Middle frontal gyrus (tissue), 1 donor: ENCODE data around the gene DCBLD1.

Experiments used
- DNase-seq: peaks from one replicate; pipeline ENCODE4 v3.0.0-alpha.2; 2015; ENCODE audit warnings: low spot score; ENCODE audit errors: extremely low spot score

DCBLD1 gene

GRCh38 chr6:117525607-117526006 lies 43.1 kb downstream of the DCBLD1 start:
- DNase-seq: no peak

- DNase-seq: no peak
These were observed 48.2 kb downstream of the DCBLD1 start for GRCh38 chr6:117530467-117531242.

- no peak for DNase-seq
These were observed 48.9 kb downstream of the DCBLD1 start for GRCh38 chr6:117531346-117531745.

- no peak for DNase-seq
These were observed 49.6 kb downstream of the DCBLD1 start for GRCh38 chr6:117531809-117532725.

DNA sequence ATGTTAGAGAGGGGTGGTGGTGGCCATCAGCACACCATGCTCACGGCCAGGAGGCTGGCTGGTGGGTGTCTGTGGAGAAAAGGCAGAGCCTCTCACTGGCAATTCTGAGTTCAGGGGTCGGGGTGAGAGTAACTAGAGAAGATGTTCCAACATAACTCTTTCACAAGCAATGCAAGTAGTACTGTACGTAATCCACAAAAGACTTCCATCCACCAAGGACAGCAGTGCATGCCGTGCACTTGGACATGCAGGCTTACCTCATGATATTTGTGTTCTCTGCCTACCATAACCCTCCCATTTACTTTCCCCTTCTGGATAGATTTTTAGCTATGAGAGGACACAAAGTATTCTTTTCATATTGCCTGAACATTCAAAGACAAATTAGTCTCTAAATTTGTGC lies 51.3 kb downstream of the DCBLD1 start:
- DNase-seq: no peak

- no peak for DNase-seq
These were observed 52.5 kb downstream of the DCBLD1 start for GRCh38 chr6:117534974-117535373.

DNA sequence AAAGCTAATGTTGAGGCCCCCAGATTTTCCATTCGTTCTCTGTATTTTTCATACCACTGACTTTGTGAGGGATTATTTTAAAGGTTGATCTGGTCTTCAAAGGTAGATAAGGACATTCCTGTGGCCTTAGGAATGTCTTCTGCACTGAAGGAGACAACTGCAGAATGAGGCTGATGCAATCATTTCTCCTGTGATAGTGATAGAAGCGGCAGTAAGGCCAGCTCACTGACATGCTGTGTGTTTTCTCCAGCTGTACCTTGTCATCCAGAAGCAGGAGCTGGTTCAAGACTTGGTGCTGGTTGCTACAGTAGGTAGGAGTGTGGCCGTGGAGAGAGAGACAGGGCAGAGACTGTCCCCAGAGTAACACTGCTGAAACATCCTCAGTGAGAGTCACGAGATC lies 53.8 kb downstream of the DCBLD1 start:
- DNase-seq: no peak

- no peak for DNase-seq
These were observed 56.1 kb downstream of the DCBLD1 start for GRCh38 chr6:117538615-117539014.

DNA sequence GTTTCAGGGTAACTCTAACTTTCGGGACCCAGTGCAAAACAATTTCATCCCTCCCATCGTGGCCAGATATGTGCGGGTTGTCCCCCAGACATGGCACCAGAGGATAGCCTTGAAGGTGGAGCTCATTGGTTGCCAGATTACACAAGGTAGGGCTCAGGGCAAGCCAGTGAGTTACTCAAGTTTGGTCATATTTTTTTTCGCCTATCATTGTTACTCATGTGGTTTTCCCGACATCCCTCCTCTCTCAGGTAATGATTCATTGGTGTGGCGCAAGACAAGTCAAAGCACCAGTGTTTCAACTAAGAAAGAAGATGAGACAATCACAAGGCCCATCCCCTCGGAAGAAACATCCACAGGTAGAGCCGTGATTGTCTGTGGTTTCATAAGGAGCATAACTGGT lies 58.2 kb downstream of the DCBLD1 start:
- DNase-seq: no peak

DNA sequence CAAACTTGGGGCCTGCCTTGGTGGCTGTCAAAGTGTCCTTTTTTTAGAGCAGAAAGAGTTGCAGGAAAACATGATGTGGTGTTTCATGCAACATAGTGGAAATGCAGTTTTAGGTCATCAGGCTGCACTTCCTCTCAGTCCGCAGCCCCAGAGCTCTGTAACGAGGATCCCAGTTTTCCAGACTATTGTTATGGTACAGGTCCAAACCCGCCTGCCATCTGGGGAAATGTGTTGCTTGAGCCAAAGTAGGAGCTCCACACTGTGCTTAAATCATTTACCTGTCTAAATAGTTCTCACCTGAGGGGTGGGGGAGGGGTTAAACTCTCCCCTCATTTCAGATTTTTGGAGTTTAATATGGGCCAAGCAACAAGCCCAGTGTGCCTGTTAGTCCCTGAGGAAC lies 60.0 kb downstream of the DCBLD1 start:
- no peak for DNase-seq

- no peak for DNase-seq
These were observed 62.2 kb downstream of the DCBLD1 start for GRCh38 chr6:117544716-117545115.

DNA sequence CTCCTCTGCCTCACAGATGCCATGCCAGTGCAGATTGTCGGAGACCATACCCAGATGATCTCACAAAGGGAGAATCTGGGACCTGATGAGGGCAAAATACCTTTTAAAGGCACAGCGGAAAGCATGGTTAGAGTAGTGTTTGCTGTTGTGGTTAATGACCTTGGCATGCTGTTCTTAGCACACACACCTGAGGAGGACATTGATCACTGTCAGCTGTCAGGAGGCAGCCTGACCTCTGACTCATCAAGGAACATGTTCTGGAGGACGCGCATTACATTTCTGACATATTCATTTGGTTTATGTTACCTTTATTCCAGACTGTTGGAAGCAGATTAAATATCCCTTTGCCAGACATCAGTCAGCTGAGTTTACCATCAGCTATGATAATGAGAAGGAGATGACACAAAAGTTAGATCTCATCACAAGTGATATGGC lies 62.7 kb downstream of the DCBLD1 start:
- no peak for DNase-seq

- no peak for DNase-seq
These were observed 64.2 kb downstream of the DCBLD1 start for GRCh38 chr6:117546674-117547073.

DNA sequence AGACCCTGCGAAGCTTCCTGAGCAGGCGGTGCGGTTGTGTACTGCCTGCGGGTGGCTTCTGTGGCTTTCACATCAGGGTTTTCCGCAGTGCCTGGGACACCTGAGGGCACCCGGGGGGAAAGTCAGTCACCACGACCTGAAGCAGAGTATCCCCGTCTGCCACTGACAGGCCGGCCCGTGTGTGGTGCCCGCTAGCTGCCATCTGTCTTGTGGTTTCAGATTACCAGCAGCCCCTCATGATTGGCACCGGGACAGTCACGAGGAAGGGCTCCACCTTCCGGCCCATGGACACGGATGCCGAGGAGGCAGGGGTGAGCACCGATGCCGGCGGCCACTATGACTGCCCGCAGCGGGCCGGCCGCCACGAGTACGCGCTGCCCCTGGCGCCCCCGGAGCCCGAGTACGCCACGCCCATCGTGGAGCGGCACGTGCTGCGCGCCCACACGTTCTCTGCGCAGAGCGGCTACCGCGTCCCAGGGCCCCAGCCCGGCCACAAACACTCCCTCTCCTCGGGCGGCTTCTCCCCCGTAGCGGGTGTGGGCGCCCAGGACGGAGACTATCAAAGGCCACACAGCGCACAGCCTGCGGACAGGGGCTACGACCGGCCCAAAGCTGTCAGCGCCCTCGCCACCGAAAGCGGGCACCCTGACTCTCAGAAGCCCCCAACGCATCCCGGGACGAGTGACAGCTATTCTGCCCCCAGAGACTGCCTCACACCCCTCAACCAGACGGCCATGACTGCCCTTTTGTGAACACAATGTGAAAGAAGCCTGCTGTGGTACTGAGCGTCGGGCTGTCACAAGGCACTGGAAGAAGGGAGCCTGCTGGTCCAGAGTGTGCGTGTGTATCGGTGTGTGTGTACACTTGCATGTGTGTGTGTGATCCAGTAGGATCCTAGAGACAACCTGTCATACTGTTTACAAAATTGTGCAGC lies 65.5 kb downstream of the DCBLD1 start:
- DNase-seq: no peak

- no peak for DNase-seq
These were observed 66.4 kb downstream of the DCBLD1 start for GRCh38 chr6:117548797-117549301.

DNA sequence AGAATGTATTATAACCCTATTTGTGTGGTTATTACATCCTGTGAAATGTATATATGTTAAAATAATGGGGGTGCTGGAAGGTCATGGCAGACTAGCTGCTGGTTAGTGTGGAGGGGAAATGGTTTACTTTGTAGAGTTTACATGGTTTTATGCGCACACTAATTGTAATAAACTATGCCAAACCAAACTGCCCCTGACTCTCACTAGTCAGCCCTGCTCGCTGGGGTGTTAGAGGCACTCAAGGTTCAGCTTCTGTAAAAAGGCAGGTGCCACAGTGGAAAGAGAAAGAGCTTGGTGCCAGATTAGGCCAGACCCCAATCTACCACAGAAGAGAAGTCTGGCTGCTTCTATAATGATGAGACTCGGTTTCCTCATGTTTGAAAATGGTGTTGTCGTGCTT lies 67.1 kb downstream of the DCBLD1 start:
- no peak for DNase-seq

DNA sequence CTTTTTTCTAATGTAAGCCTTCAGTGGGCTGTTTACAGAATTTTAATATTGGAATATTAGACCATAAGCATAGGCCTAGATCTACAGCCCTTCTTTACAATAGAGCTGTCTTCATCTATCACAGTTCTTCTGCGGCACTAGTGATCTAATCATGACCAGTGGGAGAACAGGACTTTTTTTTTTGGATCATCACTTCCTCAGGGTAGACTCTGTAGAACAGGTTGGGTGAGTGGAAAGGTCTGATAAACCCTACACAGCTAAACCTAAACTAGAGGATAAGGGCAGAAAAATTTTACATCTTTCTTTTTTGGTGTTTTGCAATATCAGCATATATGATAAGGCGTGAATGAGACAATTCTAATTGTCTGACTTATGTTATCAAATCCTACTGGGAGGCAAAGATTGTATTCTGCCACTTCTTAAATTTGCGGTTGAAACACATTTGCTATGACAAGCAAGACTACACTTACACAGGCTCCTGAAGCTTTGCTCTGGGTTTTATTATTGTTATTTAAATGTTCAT lies 67.7 kb downstream of the DCBLD1 start:
- DNase-seq: no peak

DNA sequence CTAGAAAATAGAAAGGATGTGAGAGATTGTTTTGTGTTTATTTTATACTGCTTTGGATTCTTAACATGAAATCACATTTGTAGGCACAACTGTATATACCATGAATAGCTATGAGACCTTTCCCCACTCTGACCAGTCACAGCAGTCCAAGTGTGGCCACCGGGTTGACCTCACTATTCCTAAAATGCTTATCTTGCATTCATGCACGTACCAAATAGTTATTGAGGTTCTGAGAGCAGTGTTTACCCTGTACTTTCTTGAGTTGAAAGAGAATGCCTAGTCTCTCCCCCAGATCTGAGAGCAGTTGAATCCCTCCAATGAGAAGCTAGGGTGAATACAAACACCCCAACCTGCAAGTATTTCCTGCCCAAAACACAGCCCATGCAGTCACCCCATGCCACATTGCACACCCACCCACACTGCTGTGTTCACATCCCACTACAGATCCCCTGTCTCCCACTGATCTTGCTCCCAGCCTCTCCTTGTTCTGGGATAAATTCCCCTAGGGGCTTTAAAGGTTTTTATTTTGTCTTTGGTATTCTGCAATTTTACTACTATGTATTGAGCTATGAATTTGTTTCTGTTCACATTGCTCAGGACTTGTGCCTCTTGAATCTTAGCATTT lies 68.3 kb downstream of the DCBLD1 start:
- no peak for DNase-seq

GRCh38 chr6:117552618-117553017 lies 70.1 kb downstream of the DCBLD1 start:
- DNase-seq: no peak

DNA sequence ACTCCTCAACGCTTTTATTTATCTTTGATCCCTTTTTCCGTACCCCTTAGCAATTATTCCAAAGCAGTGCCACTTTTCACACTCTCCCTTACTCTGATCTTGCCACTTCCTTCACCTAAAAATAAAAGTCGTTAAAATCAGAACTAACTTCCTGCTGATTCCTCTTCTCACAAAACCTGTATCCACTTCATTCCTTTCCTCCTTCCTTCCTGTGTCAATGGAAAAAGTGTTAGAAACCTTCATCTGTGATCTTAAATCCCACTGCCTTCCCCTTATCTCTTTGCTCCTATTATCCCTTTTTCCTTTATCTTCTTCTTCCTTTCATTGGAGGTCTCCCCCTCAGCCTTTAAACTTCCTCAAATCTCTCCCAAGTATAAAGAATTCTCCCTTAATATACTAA lies 70.7 kb downstream of the DCBLD1 start:
- no peak for DNase-seq
